DMS 273 (cell line): Measurements from ENCODE around the gene PSMA7.
A peak's percentile ranks its signal among the peaks of the same experiment; 100 is the strongest.

Experiments
- DNase-seq: peaks from one replicate; lab custom pipeline; 2025; ENCODE audit not compliant: unreplicated experiment; lab: John Stamatoyannopoulos, UW

The PSMA7 gene

DNA sequence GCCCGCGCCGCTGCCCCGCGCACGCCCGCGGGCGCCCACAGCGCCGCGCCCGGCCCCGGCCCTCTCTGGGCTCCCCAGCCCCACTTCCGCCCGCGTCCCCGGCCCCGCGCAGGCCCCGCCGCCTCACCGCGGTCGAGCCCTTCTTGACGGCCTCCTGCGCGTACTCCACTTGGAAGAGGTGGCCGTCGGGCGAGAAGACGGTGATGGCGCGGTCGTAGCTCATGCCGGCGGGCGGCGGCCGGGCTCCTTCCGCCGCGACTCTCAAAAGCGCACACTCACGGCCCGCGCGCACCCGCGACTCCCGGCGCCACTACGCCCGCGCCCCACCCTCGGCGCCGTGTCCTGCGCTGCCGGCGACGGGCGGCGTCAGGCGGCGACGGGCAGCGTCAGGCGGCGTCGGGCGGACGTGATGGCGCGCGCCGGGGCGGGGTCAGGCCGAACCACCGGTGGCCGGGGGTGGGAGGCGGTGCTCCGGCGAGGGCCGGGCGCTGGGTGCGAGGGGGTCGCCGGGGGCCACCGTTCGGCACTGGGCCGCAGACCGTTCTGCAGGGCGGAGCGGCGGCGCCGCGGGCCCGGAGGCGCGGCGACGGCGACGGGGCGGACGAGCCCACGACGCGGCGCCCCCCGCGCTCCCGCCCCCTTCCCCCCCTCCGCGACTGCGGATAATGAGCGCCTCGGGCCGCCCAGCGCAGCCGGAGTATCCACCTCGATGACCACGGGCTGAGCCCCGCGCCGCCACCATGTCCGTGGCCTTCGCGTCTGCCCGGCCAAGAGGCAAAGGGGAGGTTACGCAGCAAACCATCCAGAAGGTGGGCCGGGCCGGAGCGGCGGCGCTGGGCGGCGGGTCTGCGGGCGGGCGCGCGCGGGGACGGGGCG lies at the start of gene PSMA7, which contains the start of gene SS18L1:
Gene PSMA7 (minus strand): TSS at position 314 of the 876 bp plus-strand sequence. CDS start 91 bp downstream, at position 223.
Gene SS18L1 (plus strand): TSS at position 689 of the 876 bp plus-strand sequence. CDS start 52 bp downstream, at position 741.
- DNase-seq, result peak; percentile 94

DNA sequence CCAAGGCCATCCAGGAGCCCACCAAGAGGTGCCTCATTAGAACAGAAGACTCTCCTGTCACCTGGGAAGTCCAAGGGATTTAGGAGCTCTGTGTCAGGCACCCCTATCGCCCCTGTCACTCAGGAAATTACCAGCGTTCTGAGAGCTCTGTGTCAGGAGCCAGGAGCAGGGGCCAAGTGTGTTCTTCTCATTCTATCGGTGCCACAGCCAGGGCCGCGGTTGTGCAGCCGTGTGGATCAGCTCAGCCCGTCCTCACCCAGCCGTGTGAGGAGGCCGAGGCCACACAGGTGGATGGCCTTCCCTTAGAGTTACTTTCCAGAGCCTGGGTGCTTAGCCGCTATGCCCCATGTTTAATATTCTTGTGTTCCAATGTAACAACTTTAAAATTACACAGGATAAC lies 49.4 kb upstream of the PSMA7 start:
- no peak for DNase-seq

DNA sequence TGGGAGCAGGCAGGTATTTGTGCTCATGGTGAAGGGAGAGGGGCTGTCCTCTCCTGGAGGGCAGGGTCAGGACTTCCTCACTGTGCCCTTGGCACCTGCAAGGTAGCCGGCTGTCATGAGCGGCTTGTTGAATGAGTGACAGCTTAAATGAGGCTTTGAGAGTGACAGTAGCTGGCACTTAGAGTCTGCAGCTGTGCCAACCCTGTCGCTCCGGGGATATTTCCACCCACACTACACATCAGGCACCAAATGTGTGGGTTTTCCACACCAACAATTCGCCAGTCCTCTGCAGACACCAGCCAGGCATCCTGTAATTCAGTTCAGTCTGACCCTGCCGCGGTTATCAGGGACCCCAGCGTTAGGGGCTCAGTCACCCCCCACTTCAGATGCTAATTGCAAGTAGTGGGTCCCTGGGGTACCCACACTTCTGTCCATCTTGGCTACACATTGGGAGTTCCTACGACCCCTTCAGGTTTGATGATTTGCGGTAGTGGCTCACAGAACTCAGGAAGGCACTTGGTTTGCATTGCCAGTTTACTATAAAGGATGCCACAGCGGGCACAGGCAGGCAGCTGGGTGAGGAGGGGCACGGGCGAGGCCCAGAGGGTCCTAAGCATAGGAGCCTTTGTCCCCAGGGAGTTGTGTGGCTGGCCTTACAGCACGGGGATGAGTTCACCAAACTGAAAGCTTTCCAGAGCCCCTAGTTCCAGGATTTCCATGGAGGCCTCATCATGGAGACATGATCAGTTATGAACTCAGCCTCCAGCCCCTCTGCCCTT lies 48.8 kb upstream of the PSMA7 start:
- DNase-seq, result no peak

DNA sequence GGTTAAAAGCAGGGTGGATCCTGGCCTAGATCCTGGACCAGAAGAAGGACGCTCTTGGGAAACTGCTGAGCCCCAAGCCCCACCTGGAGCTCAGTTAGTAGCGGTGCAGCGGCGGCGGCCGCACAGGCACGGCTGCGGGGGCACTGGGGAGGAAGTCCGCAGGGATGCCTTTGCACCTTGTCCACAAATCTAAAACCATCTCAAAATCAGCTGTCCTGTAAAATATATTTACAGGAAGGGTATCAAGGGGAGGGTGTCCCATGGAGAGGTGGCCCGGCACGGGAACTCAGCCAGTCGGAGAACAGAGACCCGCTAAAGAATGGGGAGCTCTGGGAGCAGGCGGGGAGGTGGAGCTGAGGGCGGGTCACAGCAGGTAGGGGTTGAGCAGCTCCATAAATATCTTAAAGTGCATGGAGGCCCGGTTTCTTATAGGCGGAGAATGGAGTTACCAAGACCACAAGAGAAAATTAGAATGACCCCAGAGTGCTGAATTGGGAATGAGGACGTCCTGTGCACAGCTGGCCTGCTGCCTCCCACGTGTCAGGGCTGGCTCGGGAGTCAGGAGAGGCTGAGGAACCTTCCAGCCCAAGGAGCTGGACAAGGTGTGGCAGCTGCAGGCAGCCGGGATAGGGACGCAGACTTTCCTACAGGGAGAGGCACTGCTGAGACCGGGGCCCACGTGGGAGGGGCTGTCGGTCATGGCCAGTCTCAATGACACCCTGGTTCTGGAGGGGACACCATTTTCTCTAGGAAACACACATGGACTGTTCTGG lies 47.6 kb upstream of the PSMA7 start:
- DNase-seq, result no peak

DNA sequence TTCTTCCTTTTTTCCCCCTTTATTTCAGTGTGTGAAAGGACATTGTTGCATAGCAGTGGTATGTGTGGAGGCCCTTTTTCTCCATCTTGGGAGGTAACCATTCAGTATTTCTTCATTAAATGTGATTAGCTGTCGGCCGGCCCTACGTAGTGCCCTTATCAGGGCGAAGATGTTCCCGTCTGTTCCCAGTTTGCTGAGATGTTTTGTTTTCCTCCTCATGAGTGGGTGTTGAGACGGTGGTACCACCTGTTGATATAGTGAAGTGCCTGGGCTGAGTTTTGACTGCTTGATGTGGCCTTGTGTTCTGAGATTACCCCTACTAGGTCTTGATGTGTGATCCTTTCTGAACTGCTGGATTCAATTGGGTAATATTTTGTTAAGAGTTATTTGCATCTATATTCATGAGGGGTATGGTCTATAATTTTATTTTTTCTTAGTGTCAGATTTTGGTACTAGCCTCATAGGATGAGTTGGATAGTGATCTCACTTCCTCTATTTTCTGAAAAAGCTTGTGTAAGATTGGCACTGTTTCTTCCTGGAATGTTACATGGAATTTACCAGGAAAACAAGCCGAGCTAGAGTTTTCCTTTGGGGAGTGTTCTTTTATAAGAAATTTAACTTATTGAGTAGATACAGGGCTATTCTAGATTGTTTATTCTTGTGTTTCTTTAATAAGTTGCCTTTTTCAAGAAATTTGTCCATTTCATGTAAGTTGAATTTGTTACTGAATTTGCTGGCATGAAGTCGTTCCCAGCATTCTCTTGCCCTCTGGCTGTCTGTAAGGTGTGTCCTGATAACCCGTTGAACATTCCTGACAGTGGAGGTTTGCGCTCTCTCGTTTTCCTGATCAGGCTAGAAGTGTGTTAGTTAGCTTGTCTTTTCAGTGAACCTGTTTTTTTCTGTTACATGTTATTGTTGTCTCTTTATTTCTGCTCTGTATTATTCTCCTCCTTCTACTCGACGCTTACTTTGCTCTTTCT lies 44.0 kb upstream of the PSMA7 start:
- DNase-seq, result no peak

DNA sequence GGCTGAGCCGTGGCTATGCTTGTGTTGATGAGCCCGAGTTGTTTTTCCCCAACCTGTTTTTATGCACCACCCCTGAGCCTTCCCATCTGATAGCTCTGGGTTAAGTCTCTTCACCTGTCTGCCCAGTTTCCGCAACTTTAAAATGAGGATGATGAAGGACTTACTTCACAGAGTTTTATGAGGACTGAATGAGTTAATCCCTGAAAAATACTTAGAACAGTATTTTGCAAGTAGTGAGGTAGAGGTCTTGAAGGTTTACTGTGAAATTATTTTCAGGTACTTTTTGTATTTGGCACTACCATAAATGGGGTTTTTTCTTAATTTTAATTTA lies 42.9 kb upstream of the PSMA7 start:
- no peak for DNase-seq

DNA sequence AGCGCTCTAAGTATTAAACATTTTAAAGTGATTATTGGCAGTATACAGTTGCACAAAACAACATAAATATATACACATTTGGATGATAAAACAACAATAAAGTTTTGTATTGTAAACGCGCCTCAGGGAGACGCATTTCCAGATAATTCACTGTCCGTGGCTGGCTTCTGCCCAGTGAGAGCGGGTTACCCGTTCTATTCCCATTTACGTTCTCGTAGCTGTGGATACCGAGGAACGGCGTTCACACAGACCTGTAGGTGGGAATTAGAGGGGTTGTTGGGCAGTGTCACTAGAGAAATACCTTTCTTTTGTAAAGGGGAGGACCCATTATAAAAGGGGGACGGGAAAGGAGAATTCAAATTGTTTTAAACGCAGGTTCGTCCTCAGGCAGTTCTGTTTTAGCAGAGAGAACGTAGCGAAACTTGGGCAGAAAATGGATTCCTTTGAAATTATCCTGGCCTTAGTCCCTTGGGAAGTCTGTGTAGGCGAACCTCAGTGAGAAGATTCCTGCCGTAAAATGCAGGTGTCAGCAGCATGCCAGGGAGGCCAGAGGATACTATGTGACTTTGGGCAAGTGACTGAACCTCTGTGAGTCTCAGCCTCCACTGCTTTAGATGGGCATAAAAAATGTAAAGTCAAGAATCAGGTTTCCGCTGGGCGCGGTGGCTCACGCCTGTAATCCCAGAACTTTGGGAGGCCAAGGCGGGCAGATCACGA lies 40.4 kb upstream of the PSMA7 start:
- DNase-seq, result peak; percentile 47

DNA sequence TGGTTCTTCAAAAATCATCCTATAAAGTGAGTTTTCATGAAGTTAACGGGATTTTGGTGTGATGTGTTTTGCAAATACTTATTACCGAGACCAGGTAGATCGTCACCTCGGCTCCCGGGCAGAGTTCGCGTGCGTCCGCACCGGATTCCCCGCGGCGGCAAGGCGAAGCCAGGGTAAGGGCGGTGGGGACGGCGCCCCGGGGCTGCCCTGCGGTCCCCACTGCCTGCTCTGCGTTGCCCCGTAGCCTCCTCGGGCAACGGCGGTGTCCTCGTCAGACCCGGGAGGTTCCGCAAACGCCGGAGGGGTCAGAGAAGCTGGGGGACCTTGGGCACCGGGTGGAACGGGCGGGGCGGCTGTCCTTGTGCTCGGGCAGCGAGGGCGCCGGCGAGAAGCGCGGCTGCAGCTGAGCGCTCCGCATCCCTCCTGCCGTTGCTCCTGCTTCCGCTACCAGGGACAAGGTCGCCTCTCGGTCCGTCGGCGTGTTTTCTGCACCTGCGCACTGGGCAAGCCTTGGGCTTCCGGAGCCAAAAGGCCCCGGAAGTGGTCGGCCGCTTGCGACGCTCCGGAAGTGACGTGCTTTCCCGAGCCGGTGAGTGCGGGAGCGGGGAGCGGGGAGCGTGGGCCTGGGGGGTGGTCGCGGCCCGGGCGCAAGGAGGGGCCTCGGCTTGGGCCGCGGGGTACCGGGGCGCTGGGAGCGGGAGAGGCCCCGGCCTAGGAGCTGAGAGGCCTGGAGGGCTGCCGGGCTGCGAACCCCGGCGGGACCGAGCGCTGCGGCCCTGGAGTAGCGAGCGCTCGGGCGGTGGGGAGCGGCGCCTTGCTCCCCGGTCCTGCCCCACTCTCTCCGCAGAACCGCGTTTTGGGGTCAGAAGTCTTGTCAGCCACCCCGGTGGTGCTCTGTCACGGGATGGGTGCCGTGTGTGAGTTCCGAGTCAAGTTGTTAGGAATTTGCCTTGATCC lies 39.6 kb upstream of the PSMA7 start, which contains the start of gene MTG2:
Gene MTG2 (plus strand): TSS at position 560 of the 957 bp plus-strand sequence. CDS start 10,393 bp downstream, outside the sequence.
- peak; percentile 98 for DNase-seq

DNA sequence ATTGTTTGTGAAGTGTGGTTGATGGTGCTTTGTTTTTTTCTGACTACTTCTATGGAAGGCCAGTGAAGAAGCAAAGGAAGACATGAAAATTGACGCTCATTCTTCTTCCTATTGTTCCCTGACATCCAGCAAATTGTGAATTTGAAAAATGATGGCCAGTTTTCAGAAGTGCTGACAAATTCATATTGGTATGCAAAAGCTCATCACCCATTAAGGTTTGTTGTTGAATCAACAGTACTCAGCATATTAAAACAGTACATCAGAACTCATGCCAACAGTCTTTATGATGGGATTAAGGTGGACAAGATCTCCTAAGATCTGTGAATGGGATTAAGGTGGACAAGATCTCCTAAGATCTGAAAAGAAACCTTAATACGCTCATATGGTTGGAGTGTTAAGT lies 38.6 kb upstream of the PSMA7 start:
- DNase-seq, result no peak

DNA sequence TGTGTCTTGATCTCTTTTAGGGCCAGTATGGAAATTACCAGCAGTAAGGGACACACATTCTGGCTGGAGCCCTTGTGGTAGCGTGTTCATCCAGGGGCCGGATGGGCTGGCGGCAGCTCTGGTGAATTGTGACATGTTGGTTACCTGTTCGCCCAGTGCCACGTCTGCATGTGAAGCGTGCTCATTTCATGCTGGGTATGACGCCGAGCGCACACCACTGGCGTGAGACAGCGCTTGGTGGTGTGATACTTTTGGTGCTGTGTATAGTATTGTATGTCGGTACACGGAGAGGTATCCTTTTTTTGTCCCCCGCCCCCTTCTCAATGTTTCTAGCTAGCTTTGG lies 35.9 kb upstream of the PSMA7 start:
- DNase-seq, result no peak

DNA sequence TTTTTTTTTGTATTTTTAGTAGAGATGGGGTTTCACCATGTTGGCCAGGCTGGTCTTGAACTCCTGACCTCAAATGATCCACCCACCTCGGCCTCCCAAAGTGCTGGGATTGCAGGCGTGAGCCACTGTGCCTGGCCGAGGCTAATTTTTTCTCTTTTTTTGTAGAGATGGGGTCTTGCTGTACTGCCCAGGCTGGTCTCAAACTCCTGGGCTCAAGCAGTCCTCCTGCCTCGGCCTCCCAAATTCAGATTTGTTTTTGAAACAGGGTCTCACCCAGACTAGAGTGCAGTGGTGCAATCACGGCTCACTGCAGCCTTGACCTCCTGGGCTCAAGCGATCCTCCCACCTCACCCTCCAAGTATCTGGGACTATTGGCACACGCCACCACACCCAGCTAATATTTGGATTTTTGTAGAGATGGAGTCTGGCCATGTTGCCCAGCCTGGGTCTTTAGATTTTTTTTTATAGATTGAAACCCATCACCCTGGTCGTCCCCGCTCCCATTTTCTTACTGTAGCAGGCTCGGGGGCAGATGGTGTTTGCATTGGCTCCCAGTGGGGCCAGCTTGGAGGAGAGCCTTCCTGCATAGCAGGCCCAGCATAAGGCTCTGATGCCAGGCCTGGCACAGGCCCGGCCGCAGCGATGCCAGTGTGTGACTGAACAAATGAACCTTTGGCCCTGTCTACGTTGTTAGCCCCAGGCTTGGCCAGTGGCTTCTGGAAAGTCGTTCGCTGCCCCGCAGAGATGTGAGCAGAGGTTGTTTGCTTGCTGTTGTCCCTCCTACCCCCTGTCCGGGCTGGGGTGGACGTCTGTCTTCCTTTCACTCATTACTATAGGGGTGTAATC lies 35.3 kb upstream of the PSMA7 start:
- no peak for DNase-seq

DNA sequence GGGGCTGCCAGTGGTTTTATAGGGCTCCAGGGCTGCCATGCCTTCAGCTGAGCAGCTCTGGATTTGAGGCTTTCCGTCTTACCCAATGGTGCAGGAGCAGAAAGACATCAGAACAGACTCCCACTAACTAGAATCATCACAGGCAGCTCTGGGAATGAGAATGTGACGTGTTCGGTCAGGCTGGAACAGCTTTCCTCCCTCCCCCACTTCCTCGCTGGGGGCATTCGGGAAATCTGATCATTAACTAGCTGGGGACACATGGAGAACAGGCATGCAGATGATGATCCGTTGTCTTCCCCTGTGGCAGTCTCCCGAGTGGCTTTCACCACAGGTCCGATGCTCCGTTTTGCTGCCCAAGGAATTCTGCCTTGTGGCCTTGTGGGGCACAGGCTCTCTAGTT lies 34.1 kb upstream of the PSMA7 start:
- DNase-seq, result no peak

DNA sequence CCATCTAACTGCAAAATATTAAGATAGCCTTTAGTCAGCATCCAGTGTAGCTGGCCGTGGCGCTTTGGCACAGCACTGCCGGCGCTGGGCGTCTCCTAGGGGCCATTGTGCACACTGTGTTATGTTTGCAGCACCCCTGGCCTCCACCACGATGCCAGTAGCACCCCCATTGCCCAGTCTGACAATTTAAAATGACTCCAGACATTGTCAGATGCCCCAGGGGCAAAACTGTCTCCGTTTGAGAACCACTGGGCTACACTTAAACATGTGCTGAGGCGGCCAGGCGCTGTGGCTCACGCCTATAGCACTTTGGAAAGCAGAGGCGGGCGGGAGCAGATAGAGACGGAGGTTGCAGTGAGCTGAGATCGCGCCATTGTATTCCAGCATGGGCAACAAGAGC lies 33.7 kb upstream of the PSMA7 start:
- DNase-seq, result no peak

DNA sequence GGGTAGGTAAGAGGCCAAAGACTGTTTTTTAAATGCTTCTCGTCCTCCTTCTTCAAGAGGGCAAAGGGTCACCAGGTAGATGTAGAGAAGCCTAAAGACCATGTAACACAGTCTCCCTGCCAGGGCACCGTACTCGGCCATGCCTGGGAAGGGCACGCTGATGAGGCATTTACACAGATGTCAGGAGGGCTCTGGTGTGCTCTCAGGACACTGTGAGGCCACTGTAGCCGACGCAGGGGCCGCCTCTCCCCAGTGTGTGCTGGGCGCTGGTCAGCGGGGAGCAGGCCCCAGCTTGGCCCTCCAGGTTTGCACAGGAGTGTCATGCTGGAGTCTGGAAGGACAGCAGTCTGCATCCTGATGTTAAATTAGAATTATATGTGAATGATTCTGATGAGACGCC lies 32.5 kb upstream of the PSMA7 start:
- no peak for DNase-seq

DNA sequence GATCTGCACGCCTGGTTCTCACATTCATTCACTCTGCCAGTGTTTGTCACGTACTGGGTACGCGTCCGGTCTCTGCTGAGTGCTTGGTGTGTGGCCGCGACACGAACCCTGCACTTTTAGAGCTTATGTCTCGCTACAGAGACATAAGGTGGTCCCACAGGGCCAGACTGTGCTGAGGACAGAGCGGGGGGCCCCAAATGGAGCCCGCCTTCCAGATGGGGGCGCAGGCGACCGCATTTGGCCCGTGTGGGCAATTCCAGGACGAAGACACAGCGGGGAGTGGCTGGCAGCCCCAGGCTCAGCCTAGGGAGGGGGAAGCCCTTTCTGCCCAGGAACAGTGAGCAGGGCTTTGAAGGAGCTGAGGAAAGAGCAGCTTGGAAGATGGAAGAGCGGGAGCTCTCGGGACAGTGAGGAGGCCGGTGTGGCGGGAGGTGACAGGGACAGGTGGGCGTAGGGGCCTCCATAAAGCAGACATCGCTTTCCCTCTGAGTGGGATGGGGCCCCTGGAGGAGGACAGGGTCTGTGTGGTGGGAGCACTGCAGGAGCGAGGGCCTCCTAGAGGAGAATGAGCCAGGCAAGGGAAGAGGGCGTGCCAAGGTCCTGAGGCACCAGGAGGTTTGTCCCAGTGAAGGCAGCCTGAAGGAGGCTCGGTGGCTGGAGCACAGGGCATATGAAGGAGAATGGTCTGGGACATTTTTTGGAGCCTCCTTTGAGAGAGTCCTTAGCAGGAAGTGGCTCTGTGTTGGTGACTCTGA lies 31.9 kb upstream of the PSMA7 start:
- DNase-seq, result no peak

DNA sequence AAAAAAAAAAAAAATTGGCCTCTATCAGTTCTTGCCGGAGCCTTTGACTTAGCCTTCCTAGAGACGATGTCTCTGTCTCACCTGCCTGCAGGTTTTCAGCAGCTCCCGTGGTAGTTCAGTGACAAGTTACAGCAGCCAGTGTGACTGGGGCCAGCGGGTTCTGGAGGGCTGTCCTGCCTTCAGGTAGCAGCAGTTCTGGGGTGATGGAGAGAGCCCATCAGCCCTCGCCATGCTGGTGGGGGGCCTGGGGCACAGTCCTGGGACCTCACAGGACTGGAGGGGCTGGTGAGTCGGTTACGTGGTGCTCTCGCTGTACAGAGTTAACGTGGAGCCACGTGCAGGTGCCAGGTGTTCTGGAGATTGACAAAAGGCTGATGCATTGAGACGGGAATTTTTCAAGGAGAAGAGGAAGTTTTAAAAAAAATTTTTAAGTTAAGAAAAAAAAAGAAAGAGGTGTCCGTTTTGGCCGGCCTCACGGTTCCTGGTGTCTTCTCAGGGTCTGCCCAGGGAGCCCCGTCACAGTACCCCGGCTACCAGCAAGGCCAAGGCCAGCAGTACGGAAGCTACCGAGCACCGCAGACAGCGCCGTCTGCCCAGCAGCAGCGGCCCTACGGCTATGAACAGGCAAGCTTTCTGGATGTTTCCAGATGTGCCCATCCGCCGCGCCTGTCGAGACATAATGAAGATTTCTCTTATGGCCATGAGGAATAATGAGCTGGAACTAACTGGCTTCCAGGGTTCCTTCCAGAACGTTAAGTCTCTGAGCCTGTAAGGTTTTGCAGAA lies 31.0 kb upstream of the PSMA7 start:
- no peak for DNase-seq
